ENCODE results near the gene WDR59. TPM values are rescaled to one million over a fixed set of nuclear protein-coding genes. Genes with fewer than 3 reads are reported as not detected.

The WDR59 gene
- total RNA-seq, 2 donors from 2014 or later = 29.6 to 59.3 TPM

DNA sequence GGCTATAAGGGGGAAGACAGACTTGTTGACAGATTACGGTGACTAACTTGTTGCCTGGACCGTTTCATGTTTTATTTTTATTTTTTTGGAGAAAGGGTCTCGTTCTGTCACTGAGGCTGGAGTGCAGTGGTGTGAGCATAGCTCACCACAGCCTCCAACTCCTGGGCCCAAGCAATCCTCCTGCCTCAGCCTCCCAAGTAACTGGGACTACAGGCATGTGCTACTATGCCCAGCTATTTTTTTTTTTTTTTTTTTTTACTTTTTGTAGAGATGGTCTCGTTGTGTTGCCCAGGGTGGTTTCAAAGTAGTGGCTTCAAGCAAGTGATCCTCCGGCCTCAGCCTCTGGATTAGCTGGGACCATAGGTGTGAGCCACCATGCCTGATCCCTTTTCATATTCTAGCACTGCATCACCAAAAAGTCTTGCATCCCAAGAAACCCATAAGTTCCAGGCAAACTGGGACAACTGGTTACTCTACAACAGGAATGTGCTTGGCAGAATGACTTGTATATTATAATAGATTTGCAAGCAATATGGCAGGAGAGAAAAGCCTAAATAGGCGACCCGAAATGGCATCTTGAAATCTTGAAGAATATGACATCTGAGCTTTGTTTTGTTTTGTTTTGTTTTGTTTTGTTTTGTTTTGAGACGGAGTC is 2.2 kb upstream of the WDR59 start:
- Histone ChIP-seq H3K27me3 (no peaks in the 10 kb centered on the region), H3K9me3 (no peaks in the 10 kb centered on the region), H3K27ac (no peak overlapping the region), H3K36me3 (replicated peaks in 1 of 2; ENCODE audit: insufficient read depth in 1 of 2, low read depth in 2 of 2) (no peaks in the 10 kb centered on the region), H3K4me3 (no peak overlapping the region), H3K4me1 (peaks cover 35% of the 10 kb centered on the region)
- no peak for DNase-seq
- ATAC-seq = no peak
- WGBS, 2 donors = 76% methylated on average over 8 of the region's 8 CpGs
- TF ChIP-seq, protein P1, sequence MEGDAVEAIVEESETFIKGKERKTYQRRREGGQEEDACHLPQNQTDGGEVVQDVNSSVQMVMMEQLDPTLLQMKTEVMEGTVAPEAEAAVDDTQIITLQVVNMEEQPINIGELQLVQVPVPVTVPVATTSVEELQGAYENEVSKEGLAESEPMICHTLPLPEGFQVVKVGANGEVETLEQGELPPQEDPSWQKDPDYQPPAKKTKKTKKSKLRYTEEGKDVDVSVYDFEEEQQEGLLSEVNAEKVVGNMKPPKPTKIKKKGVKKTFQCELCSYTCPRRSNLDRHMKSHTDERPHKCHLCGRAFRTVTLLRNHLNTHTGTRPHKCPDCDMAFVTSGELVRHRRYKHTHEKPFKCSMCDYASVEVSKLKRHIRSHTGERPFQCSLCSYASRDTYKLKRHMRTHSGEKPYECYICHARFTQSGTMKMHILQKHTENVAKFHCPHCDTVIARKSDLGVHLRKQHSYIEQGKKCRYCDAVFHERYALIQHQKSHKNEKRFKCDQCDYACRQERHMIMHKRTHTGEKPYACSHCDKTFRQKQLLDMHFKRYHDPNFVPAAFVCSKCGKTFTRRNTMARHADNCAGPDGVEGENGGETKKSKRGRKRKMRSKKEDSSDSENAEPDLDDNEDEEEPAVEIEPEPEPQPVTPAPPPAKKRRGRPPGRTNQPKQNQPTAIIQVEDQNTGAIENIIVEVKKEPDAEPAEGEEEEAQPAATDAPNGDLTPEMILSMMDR (IDR thresholded peaks at IDR 0.05) = no peak
- no peak for TF ChIP-seq POLR2A (IDR thresholded peaks at IDR 0.05)
- intact Hi-C loops (cut with DNase I) = no loop called here

DNA sequence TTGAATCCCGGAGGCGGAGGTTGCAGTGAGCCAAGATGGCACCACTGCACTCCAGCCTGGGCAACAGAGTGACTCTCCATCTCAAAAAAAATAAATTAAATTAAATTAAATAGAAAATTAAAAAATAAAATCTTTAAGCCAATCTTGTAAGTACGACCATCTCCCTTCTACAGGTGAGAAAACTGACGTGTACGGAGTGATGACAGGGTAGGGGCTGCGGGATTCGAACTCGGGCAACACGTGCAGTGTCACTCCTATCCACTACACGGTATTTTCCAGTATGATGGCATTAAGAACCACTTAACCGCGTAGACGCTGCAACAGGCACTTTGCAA is 762 bp downstream of the WDR59 start:
- TF ChIP-seq, protein P1 (IDR thresholded peaks at IDR 0.05) = no peak
- TF ChIP-seq POLR2A (IDR thresholded peaks at IDR 0.05) = no peak
- peak overlapping the region; percentile 81 to 93 for H3K4me3 ChIP-seq
- WGBS, 2 donors = 18 to 30% methylated on average over 12 to 13 of the region's 13 CpGs
- H3K27me3 ChIP-seq = no peaks in the 10 kb centered on the region
- H3K9me3 ChIP-seq = no peaks in the 10 kb centered on the region
- DNase-seq = no peak
- H3K36me3 ChIP-seq (replicated peaks in 1 of 2; ENCODE audit: insufficient read depth in 1 of 2, low read depth in 2 of 2) = no peaks in the 10 kb centered on the region
- intact Hi-C loops (cut with DNase I) = no loop called here
- H3K27ac ChIP-seq = peak overlapping the region in 3 of 4 donors; percentile 69 to 79 (median 78)
- peaks cover 21% of the 10 kb centered on the region for H3K4me1 ChIP-seq
- no peak for ATAC-seq

DNA sequence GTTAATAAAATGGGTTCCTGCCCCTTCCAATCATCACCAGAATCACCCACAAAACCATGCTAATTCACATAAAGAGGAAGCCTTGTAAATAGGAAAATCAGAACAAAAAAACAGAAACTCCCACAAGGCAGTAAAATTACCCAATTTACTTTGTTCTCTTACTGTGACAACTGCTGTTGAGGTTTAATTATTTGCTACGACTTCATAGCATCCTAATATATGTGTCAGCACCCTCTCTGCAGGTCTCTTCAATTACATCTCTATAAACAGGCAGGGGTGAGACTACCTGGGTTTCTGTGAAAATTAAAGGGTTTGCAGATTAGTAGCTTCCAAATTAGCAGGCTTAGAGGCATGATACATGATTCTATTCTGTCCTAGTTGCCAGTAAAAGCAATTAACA is 2.7 kb downstream of the WDR59 start:
- intact Hi-C loops (cut with DNase I) = no loop called here
- DNase-seq = no peak
- Histone ChIP-seq H3K27ac (no peak overlapping the region), H3K4me3 (no peak overlapping the region), H3K27me3 (no peaks in the 10 kb centered on the region), H3K4me1 (peaks cover 21% of the 10 kb centered on the region), H3K36me3 (replicated peaks in 1 of 2; ENCODE audit: insufficient read depth in 1 of 2, low read depth in 2 of 2) (peaks cover 0 to 2% of the 10 kb centered on the region in 2 donors), H3K9me3 (no peaks in the 10 kb centered on the region)
- no peak for ATAC-seq
- TF ChIP-seq, protein P1 (IDR thresholded peaks at IDR 0.05) = no peak
- no peak for TF ChIP-seq POLR2A (IDR thresholded peaks at IDR 0.05)
- 65 to 80% methylated on average over 1 of the region's 1 CpG for WGBS, 2 donors

DNA sequence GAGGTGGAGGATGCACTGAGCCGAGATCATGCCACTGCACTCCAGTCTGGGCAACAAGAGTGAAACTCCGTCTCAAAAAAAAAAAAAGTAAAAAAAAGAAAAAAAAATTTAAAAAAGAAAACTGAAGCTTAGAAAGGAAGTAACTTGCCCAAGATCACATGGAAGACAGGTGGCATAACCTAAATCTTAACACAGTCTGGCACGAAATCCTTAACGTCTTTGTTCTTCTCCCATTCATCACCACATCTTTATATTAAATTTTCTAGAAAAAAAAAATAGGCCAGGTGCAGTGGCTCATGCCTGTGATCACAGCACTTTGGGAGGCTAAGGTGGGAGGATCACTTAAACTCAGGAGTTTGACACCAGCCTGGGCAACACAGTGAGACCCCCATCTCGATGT is 9.3 kb downstream of the WDR59 start:
- peaks cover 0 to 2% of the 10 kb centered on the region in 2 donors for H3K36me3 ChIP-seq (replicated peaks in 1 of 2; ENCODE audit: insufficient read depth in 1 of 2, low read depth in 2 of 2)
- no peaks in the 10 kb centered on the region for H3K4me1 ChIP-seq
- H3K27ac ChIP-seq = no peak overlapping the region
- 75 to 94% methylated on average over 5 of the region's 5 CpGs for WGBS, 2 donors
- no peak overlapping the region for H3K4me3 ChIP-seq
- DNase-seq (no peak), ATAC-seq (no peak)
- TF ChIP-seq POLR2A (IDR thresholded peaks at IDR 0.05) = no peak
- TF ChIP-seq, protein P1 (IDR thresholded peaks at IDR 0.05) = no peak
- no peaks in the 10 kb centered on the region for H3K9me3 ChIP-seq
- H3K27me3 ChIP-seq = no peaks in the 10 kb centered on the region
- intact Hi-C loops (cut with DNase I) = no loop called here

DNA sequence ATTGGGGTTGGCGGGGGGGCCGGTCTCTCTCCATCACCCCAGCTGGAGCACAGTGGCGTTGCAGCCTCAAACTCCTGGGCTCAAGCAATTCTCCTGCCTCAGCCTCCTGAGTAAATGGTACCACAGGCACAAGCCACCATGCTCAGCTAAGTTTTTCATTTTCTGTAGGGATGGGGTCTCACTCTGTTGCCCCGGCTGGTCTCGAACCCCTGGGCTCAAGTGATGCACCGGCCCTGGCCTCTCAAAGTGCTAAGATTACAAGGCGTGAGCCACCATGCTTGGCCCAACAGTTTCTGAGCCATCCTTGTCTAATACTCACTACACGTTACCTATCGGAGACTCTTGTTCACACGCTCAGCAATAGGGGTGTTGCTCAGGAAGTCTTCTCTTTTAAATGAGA is 11.6 kb downstream of the WDR59 start:
- Histone ChIP-seq H3K9me3 (no peaks in the 10 kb centered on the region), H3K36me3 (replicated peaks in 1 of 2; ENCODE audit: insufficient read depth in 1 of 2, low read depth in 2 of 2) (peaks cover 0 to 2% of the 10 kb centered on the region in 2 donors), H3K4me1 (no peaks in the 10 kb centered on the region), H3K27me3 (no peaks in the 10 kb centered on the region), H3K27ac (no peak overlapping the region), H3K4me3 (no peak overlapping the region)
- no peak for TF ChIP-seq POLR2A (IDR thresholded peaks at IDR 0.05)
- TF ChIP-seq, protein P1 (IDR thresholded peaks at IDR 0.05) = no peak
- no peak for DNase-seq
- no peak for ATAC-seq
- 97% methylated on average over 10 of the region's 10 CpGs for WGBS, 2 donors
- intact Hi-C loops (cut with DNase I) = no loop called here
